ENCODE measurements around the gene GPR32.

- TF ChIP-seq, protein P1, sequence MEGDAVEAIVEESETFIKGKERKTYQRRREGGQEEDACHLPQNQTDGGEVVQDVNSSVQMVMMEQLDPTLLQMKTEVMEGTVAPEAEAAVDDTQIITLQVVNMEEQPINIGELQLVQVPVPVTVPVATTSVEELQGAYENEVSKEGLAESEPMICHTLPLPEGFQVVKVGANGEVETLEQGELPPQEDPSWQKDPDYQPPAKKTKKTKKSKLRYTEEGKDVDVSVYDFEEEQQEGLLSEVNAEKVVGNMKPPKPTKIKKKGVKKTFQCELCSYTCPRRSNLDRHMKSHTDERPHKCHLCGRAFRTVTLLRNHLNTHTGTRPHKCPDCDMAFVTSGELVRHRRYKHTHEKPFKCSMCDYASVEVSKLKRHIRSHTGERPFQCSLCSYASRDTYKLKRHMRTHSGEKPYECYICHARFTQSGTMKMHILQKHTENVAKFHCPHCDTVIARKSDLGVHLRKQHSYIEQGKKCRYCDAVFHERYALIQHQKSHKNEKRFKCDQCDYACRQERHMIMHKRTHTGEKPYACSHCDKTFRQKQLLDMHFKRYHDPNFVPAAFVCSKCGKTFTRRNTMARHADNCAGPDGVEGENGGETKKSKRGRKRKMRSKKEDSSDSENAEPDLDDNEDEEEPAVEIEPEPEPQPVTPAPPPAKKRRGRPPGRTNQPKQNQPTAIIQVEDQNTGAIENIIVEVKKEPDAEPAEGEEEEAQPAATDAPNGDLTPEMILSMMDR (IDR thresholded peaks at IDR 0.05): no peak
- TF ChIP-seq POLR2AphosphoS5 (IDR thresholded peaks at IDR 0.05): no peak
Observed at GRCh38 chr19:50741179-50741933, 28.9 kb upstream of the GPR32 start.
